Neuronal stem cell (in vitro differentiated cells): ENCODE data around the gene ATG10.

ENCODE experiments used
- DNase-seq: peaks from one replicate; pipeline ENCODE4 v3.0.0-alpha.2; 2013; ENCODE audit warnings: low spot score
- H2AFZ ChIP-seq: one replicate; pipeline ENCODE4 v1.6.1; 2013; ENCODE audit warnings: mild to moderate bottlenecking, low read length, inconsistent platforms
- H2AK5ac ChIP-seq: 2 replicates; pipeline ENCODE4 v1.6.1; 2013; ENCODE audit warnings: low read depth, mild to moderate bottlenecking, inconsistent platforms, low read length, moderate library complexity, mixed read lengths
- H2BK120ac ChIP-seq: 2 replicates; pipeline ENCODE4 v1.6.1; 2013; ENCODE audit warnings: low read depth, mild to moderate bottlenecking, inconsistent platforms, low read length, moderate library complexity, mixed read lengths
- H2BK12ac ChIP-seq: one replicate; pipeline ENCODE4 v1.6.1; 2013; ENCODE audit warnings: low read length, inconsistent platforms
- H2BK15ac ChIP-seq: 2 replicates; pipeline ENCODE4 v1.6.1; 2013; ENCODE audit warnings: mild to moderate bottlenecking, low read length, inconsistent platforms, mixed read lengths
- H2BK5ac ChIP-seq: one replicate; pipeline ENCODE4 v1.6.1; 2013; ENCODE audit warnings: inconsistent platforms, mild to moderate bottlenecking, low read length, moderate library complexity
- H3K14ac ChIP-seq: one replicate; pipeline ENCODE4 v1.6.1; 2013; ENCODE audit warnings: low read length, inconsistent platforms
- H3K18ac ChIP-seq: 2 replicates; pipeline ENCODE4 v1.6.1; 2013; ENCODE audit warnings: low read length, inconsistent platforms
- H3K23ac ChIP-seq: 2 replicates; pipeline ENCODE4 v1.6.1; 2013; ENCODE audit warnings: low read depth, mild to moderate bottlenecking, mixed read lengths, low read length, inconsistent platforms; ENCODE audit not compliant: poor library complexity
- H3K27ac ChIP-seq: replicated peaks from 3 replicates; pipeline ENCODE4 v1.5.1; 2013; ENCODE audit warnings: low read length, inconsistent platforms
- H3K27me3 ChIP-seq, 3 experiments: 2 replicates each; pipeline ENCODE4 v1.6.1; 2013; ENCODE audit warnings: low read length in 3 of 3, mild to moderate bottlenecking in 2 of 3, inconsistent platforms in 1 of 3, low read depth in 1 of 3, mixed read lengths in 1 of 3, moderate library complexity in 1 of 3; ENCODE audit not compliant: control insufficient read depth in 3 of 3, insufficient read depth in 3 of 3
- H3K36me3 ChIP-seq, 2 donors: replicated peaks in 1 of 2; 2 replicates each; pipeline ENCODE4 v1.6.1; 2013; ENCODE audit warnings: low read length in 2 of 2; ENCODE audit not compliant: control insufficient read depth in 2 of 2, insufficient read depth in 2 of 2
- H3K4ac ChIP-seq: 2 replicates; pipeline ENCODE4 v1.6.1; 2013; ENCODE audit warnings: inconsistent platforms, mild to moderate bottlenecking, low read length, moderate library complexity
- H3K4me1 ChIP-seq, 2 donors: 1 replicate in 1 of 2; 2 replicates in 1 of 2; pipeline ENCODE4 v1.6.1; 2013; ENCODE audit warnings: low read length in 2 of 2, low read depth in 1 of 2; ENCODE audit not compliant: control insufficient read depth in 2 of 2, insufficient read depth in 1 of 2
- H3K4me2 ChIP-seq: one replicate; pipeline ENCODE4 v1.6.1; 2013; ENCODE audit warnings: mild to moderate bottlenecking, low read length, inconsistent platforms; ENCODE audit not compliant: insufficient read depth, poor library complexity, severe bottlenecking
- H3K4me3 ChIP-seq, 2 donors: 2 replicates each; pipeline ENCODE4 v1.5.1; 2013; ENCODE audit warnings: low read length in 2 of 2, mild to moderate bottlenecking in 2 of 2, inconsistent platforms in 1 of 2, moderate library complexity in 1 of 2
- H3K79me1 ChIP-seq: one replicate; pipeline ENCODE4 v1.6.1; 2013; ENCODE audit warnings: low read depth, mild to moderate bottlenecking, inconsistent platforms, low read length, moderate library complexity
- H3K9ac ChIP-seq: one replicate; pipeline ENCODE4 v1.6.1; 2013; ENCODE audit warnings: mild to moderate bottlenecking, low read depth, low read length, inconsistent platforms; ENCODE audit not compliant: poor library complexity
- H3K9me3 ChIP-seq, 2 donors: replicated peaks in 1 of 2; 2 replicates each; pipeline versions ENCODE3 to v1.6.1; 2013; ENCODE audit warnings: low read length in 2 of 2, mild to moderate bottlenecking in 2 of 2, inconsistent platforms in 1 of 2, low read depth in 1 of 2, mixed read lengths in 1 of 2, moderate library complexity in 1 of 2; ENCODE audit not compliant: control insufficient read depth in 2 of 2, insufficient read depth in 1 of 2
- H4K8ac ChIP-seq: one replicate; pipeline ENCODE4 v1.6.1; 2013; ENCODE audit warnings: low read depth, mild to moderate bottlenecking, inconsistent platforms, low read length, moderate library complexity
- H4K91ac ChIP-seq: one replicate; pipeline ENCODE4 v1.6.1; 2013; ENCODE audit warnings: low read length, low read depth, mild to moderate bottlenecking, inconsistent platforms; ENCODE audit not compliant: poor library complexity
- WGBS, 2 donors: extraction: QIAGEN DNeasy Blood & Tissue Kit; methylation state at CpG; one replicate each; pipeline ENCODE4 v1.1.7; 2013; ENCODE audit warnings: missing lambda C conversion rate in 2 of 2, mixed read lengths in 1 of 2; ENCODE audit not compliant: insufficient read length in 2 of 2, insufficient replicate concordance in 1 of 2; ENCODE audit errors: extremely low coverage in 2 of 2; 5-methylcytosine and 5-hydroxymethylcytosine counted together

The ATG10 gene

GRCh38 chr5:82211855-82212572, 240.2 kb downstream of the ATG10 start:
- Histone ChIP-seq H3K14ac (no peak overlapping the region), H3K36me3 (no peaks in the 10 kb centered on the region), H2BK15ac (no peak overlapping the region), H2BK120ac (no peak overlapping the region), H3K27ac (no peak overlapping the region), H2AK5ac (no peak overlapping the region), H3K4me1 (no peaks in the 10 kb centered on the region), H2AFZ (no peak overlapping the region), H3K79me1 (no peaks in the 10 kb centered on the region), H4K91ac (no peak overlapping the region), H3K9me3 (no peaks in the 10 kb centered on the region), H2BK12ac (no peak overlapping the region), H3K4me2 (no peak overlapping the region), H3K27me3 (no peaks in the 10 kb centered on the region), H2BK5ac (no peak overlapping the region), H3K18ac (no peak overlapping the region), H3K4me3 (no peak overlapping the region), H3K4ac (no peak overlapping the region), H3K23ac (no peak overlapping the region), H3K9ac (no peak overlapping the region), H4K8ac (no peak overlapping the region)
- no peak for DNase-seq
- no CpG with 5 or more reads among the region's 1 CpG for WGBS, 2 donors

- H2AFZ ChIP-seq = no peak overlapping the region
- no peak overlapping the region for H3K18ac ChIP-seq
- no peak overlapping the region for H4K8ac ChIP-seq
- H3K9me3 ChIP-seq = no peaks in the 10 kb centered on the region
- no peaks in the 10 kb centered on the region for H3K27me3 ChIP-seq
- H3K4me1 ChIP-seq = no peaks in the 10 kb centered on the region
- H3K4me2 ChIP-seq = no peak overlapping the region
- no peak overlapping the region for H2BK120ac ChIP-seq
- H3K9ac ChIP-seq = no peak overlapping the region
- WGBS, 2 donors = no CpG with 5 or more reads among the region's 1 CpG
- no peak overlapping the region for H2BK15ac ChIP-seq
- no peak overlapping the region for H4K91ac ChIP-seq
- no peaks in the 10 kb centered on the region for H3K36me3 ChIP-seq
- no peak for DNase-seq
- H2AK5ac ChIP-seq = no peak overlapping the region
- no peak overlapping the region for H3K4me3 ChIP-seq
- H2BK5ac ChIP-seq = no peak overlapping the region
- H3K14ac ChIP-seq = no peak overlapping the region
- H3K4ac ChIP-seq = no peak overlapping the region
- H3K27ac ChIP-seq = no peak overlapping the region
- H3K79me1 ChIP-seq = no peaks in the 10 kb centered on the region
- no peak overlapping the region for H2BK12ac ChIP-seq
- no peak overlapping the region for H3K23ac ChIP-seq
Measured at GRCh38 chr5:82217917-82218316, 246.1 kb downstream of the ATG10 start.

GRCh38 chr5:82218374-82219156, 246.7 kb downstream of the ATG10 start:
- no peak overlapping the region for H2BK15ac ChIP-seq
- no CpG with 5 or more reads among the region's 7 CpGs for WGBS, 2 donors
- no peak overlapping the region for H4K8ac ChIP-seq
- no peak overlapping the region for H2BK120ac ChIP-seq
- no peak overlapping the region for H3K4ac ChIP-seq
- no peak overlapping the region for H3K18ac ChIP-seq
- no peak overlapping the region for H2BK5ac ChIP-seq
- no peak overlapping the region for H3K4me2 ChIP-seq
- H3K27me3 ChIP-seq = no peaks in the 10 kb centered on the region
- H3K27ac ChIP-seq = no peak overlapping the region
- H2BK12ac ChIP-seq = no peak overlapping the region
- no peaks in the 10 kb centered on the region for H3K9me3 ChIP-seq
- no peak overlapping the region for H4K91ac ChIP-seq
- H3K4me3 ChIP-seq = no peak overlapping the region
- H3K4me1 ChIP-seq = no peaks in the 10 kb centered on the region
- H3K14ac ChIP-seq = no peak overlapping the region
- H3K36me3 ChIP-seq = no peaks in the 10 kb centered on the region
- H2AK5ac ChIP-seq = no peak overlapping the region
- DNase-seq = no peak
- H3K79me1 ChIP-seq = no peaks in the 10 kb centered on the region
- H3K9ac ChIP-seq = no peak overlapping the region
- H3K23ac ChIP-seq = no peak overlapping the region
- H2AFZ ChIP-seq = no peak overlapping the region

- H4K8ac ChIP-seq = no peak overlapping the region
- no peak overlapping the region for H2BK5ac ChIP-seq
- no CpG with 5 or more reads among the region's 2 CpGs for WGBS, 2 donors
- H3K27me3 ChIP-seq = no peaks in the 10 kb centered on the region
- no peak overlapping the region for H2BK12ac ChIP-seq
- no peaks in the 10 kb centered on the region for H3K36me3 ChIP-seq
- H3K79me1 ChIP-seq = no peaks in the 10 kb centered on the region
- no peak overlapping the region for H3K4me2 ChIP-seq
- H3K23ac ChIP-seq = no peak overlapping the region
- H3K27ac ChIP-seq = no peak overlapping the region
- H3K4ac ChIP-seq = no peak overlapping the region
- no peak for DNase-seq
- no peak overlapping the region for H3K18ac ChIP-seq
- no peak overlapping the region for H2AFZ ChIP-seq
- H4K91ac ChIP-seq = no peak overlapping the region
- H3K9ac ChIP-seq = no peak overlapping the region
- H3K9me3 ChIP-seq = no peaks in the 10 kb centered on the region
- no peak overlapping the region for H2BK15ac ChIP-seq
- no peak overlapping the region for H2BK120ac ChIP-seq
- H3K4me1 ChIP-seq = peaks cover 0 to 3% of the 10 kb centered on the region in 2 donors
- no peak overlapping the region for H3K4me3 ChIP-seq
- no peak overlapping the region for H3K14ac ChIP-seq
- H2AK5ac ChIP-seq = no peak overlapping the region
Measured at GRCh38 chr5:82221020-82221419, 249.2 kb downstream of the ATG10 start.
